NCI-H2227 (cell line): ENCODE measurements around the gene NECTIN1.

Experiments
- DNase-seq: peaks from one replicate; lab custom pipeline; 2025; ENCODE audit not compliant: unreplicated experiment; lab: John Stamatoyannopoulos, UW

NECTIN1 gene

GRCh38 chr11:119734788-119735187, 5.8 kb upstream of the NECTIN1 start:
- no peak for DNase-seq

- DNase-seq, result no peak
Measured at GRCh38 chr11:119730789-119731386, 1.9 kb upstream of the NECTIN1 start.

GRCh38 chr11:119729951-119730613, 1.1 kb upstream of the NECTIN1 start:
- DNase-seq, result peak; percentile 44

GRCh38 chr11:119729581-119729927, 554 bp upstream of the NECTIN1 start:
- no peak for DNase-seq

- no peak for DNase-seq
Measured at GRCh38 chr11:119728211-119728626, 781 bp downstream of the NECTIN1 start.

- peak; percentile 26 for DNase-seq
Measured at GRCh38 chr11:119727523-119728151, 1.4 kb downstream of the NECTIN1 start.

- DNase-seq, result no peak
Measured at GRCh38 chr11:119726585-119727522, 2.1 kb downstream of the NECTIN1 start.

- DNase-seq, result no peak
Measured at GRCh38 chr11:119726150-119726553, 2.8 kb downstream of the NECTIN1 start.

GRCh38 chr11:119724956-119725355, 4.0 kb downstream of the NECTIN1 start:
- no peak for DNase-seq

- DNase-seq, result no peak
Measured at GRCh38 chr11:119723952-119724325, 5.1 kb downstream of the NECTIN1 start.

- DNase-seq, result no peak
Measured at GRCh38 chr11:119723243-119723951, 5.6 kb downstream of the NECTIN1 start.

GRCh38 chr11:119722281-119722794, 6.7 kb downstream of the NECTIN1 start:
- DNase-seq, result no peak

GRCh38 chr11:119721129-119722120, 7.6 kb downstream of the NECTIN1 start:
- DNase-seq, result peak; percentile 33

- DNase-seq, result no peak
Measured at GRCh38 chr11:119720311-119720913, 8.6 kb downstream of the NECTIN1 start.

- no peak for DNase-seq
Measured at GRCh38 chr11:119717839-119718534, 11.0 kb downstream of the NECTIN1 start.

- DNase-seq, result peak; percentile 15
Measured at GRCh38 chr11:119716582-119717498, 12.2 kb downstream of the NECTIN1 start.

GRCh38 chr11:119714590-119714989, 14.4 kb downstream of the NECTIN1 start:
- no peak for DNase-seq
